ENCODE data around the gene MRM2.

GRCh38 chr7:2229467-2229866 lies 12.5 kb downstream of the MRM2 start:
- no peak for TF ChIP-seq CTCF (IDR thresholded peaks at IDR 0.05; ENCODE audit: insufficient read depth, low read depth, low read length)
- TF ChIP-seq EZH2 (IDR thresholded peaks at IDR 0.05; ENCODE audit: insufficient read depth, low read length): no peak
